Esophagus muscularis mucosa (tissue), 4 donors: ENCODE data around the gene SCAF8.

Source experiments
- EP300 ChIP-seq: sonication (generic); formaldehyde crosslinking; IDR thresholded peaks from one replicate; pipeline ENCODE4 v1.6.1; 2017; ENCODE audit warnings: antibody characterized with exemption
- POLR2A ChIP-seq: fragments of 450-650 bp; IDR thresholded peaks from one replicate; pipeline ENCODE4 v1.6.1; 2017; ENCODE audit warnings: antibody characterized with exemption, moderate library complexity, mild to moderate bottlenecking, low read depth
- POLR2AphosphoS5 ChIP-seq, 2 donors: sonication (generic); formaldehyde crosslinking; IDR thresholded peaks; one replicate each; pipeline ENCODE4 v1.6.1; 2017; ENCODE audit warnings: antibody characterized with exemption in 2 of 2
- TF ChIP-seq, protein P1 (sequence below), 3 experiments: fragments of 200-600 bp in 2 of 3; fragments of 450-650 bp in 1 of 3; sonication (generic) in 2 of 3; IDR thresholded peaks; one replicate each; pipeline ENCODE4 v1.5.1; 2017 to 2019; ENCODE audit warnings: antibody characterized with exemption in 3 of 3, mild to moderate bottlenecking in 2 of 3, moderate library complexity in 1 of 3

DNA sequence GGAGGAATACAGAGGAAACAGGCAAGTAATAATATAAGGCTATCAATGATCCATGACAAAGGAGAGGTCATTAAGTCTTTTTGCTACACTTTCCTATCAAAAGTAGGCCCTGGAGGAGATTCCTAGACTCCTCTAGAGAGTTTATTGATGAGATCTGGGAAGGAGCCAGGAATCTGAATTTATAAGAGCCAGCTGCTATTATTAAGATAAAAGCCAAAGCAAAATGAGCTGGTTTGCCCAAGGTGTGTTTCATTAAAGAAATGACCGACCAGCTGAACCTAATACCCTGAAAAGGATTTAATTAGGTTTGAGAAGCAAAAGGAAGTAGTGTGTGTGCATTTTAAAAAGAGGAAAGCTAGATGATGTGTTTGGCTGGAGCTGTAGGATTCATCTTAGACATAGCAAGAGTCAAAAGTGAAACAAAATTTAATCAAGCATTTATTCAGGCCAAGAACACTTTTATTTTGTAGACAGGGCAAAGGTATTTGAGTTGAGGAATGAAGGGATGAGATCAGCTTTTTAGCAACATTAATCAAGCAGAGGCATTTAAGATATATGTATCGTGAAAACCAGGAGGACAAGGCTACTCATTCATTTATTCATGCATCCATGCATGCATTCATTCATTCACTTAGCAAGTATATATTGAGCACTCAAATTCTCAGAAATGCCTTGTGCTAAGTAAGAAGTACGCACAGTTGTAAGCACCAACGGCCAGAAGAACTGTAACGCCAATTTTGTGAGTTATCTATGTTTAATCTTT lies 43.5 kb upstream of the SCAF8 start:
- TF ChIP-seq, protein P1, sequence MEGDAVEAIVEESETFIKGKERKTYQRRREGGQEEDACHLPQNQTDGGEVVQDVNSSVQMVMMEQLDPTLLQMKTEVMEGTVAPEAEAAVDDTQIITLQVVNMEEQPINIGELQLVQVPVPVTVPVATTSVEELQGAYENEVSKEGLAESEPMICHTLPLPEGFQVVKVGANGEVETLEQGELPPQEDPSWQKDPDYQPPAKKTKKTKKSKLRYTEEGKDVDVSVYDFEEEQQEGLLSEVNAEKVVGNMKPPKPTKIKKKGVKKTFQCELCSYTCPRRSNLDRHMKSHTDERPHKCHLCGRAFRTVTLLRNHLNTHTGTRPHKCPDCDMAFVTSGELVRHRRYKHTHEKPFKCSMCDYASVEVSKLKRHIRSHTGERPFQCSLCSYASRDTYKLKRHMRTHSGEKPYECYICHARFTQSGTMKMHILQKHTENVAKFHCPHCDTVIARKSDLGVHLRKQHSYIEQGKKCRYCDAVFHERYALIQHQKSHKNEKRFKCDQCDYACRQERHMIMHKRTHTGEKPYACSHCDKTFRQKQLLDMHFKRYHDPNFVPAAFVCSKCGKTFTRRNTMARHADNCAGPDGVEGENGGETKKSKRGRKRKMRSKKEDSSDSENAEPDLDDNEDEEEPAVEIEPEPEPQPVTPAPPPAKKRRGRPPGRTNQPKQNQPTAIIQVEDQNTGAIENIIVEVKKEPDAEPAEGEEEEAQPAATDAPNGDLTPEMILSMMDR (IDR thresholded peaks at IDR 0.05), result no peak
- TF ChIP-seq EP300 (no peak), POLR2AphosphoS5 (IDR thresholded peaks at IDR 0.05) (no peak), POLR2A (no peak)
